ENCODE measurements around the gene TRAF1. TPM values are rescaled to one million over a fixed set of nuclear protein-coding genes. Genes with fewer than 3 reads are reported as not detected.

Gene TRAF1
- total and polyA plus RNA-seq, 12 donors = 1.1 to 6.7 (median 2.0) TPM

GRCh38 chr9:120970244-120970643, 43.6 kb upstream of the TRAF1 start:
- H3K36me3 ChIP-seq = no peaks in the 10 kb centered on the region
- no peaks in the 10 kb centered on the region for H3K9me3 ChIP-seq
- peaks cover 0 to 12% (median 0%) of the 10 kb centered on the region in 9 donors for H3K4me1 ChIP-seq
- no peak overlapping the region for H3K4me3 ChIP-seq
- 93% methylated on average over 3 of the region's 3 CpGs for WGBS, 2 donors
- H3K27me3 ChIP-seq = no peaks in the 10 kb centered on the region
- intact Hi-C loops (cut with DNase I) = loop anchor here in 1 of 10 donors (10.0 kb wide), 1 partner anchor 435 kb away; no protein-coding TSS in a partner anchor
- ATAC-seq = no peak
- DNase-seq = no peak
- H3K27ac ChIP-seq = no peak overlapping the region
- TF ChIP-seq CTCF (IDR thresholded peaks at IDR 0.05) = no peak

GRCh38 chr9:120966013-120966369, 39.4 kb upstream of the TRAF1 start:
- DNase-seq (no peak), ATAC-seq (peak in 3 of 8 donors; percentile 55 to 81 (median 72))
- H3K27me3 ChIP-seq = no peaks in the 10 kb centered on the region
- WGBS, 2 donors = 66 to 82% methylated on average over 3 of the region's 3 CpGs
- TF ChIP-seq CTCF (IDR thresholded peaks at IDR 0.05) = no peak
- no peaks in the 10 kb centered on the region for H3K9me3 ChIP-seq
- H3K4me3 ChIP-seq = no peak overlapping the region
- intact Hi-C loops (cut with DNase I) = no loop called here
- H3K36me3 ChIP-seq = peaks cover 0 to 17% (median 0%) of the 10 kb centered on the region in 9 donors
- H3K4me1 ChIP-seq = peaks cover 0 to 5% (median 0%) of the 10 kb centered on the region in 9 donors
- peak overlapping the region in 5 of 10 donors; percentile 29 to 46 (median 41) for H3K27ac ChIP-seq

GRCh38 chr9:120965344-120966012, 38.9 kb upstream of the TRAF1 start:
- Histone ChIP-seq H3K27me3 (no peaks in the 10 kb centered on the region), H3K9me3 (no peaks in the 10 kb centered on the region), H3K4me3 (no peak overlapping the region), H3K4me1 (peaks cover 0 to 5% (median 0%) of the 10 kb centered on the region in 9 donors), H3K27ac (peak overlapping the region in 5 of 10 donors; percentile 29 to 46 (median 41)), H3K36me3 (peaks cover 0 to 19% (median 0%) of the 10 kb centered on the region in 9 donors)
- intact Hi-C loops (cut with DNase I) = no loop called here
- TF ChIP-seq CTCF (IDR thresholded peaks at IDR 0.05) = no peak
- ATAC-seq (peak in 5 of 8 donors; percentile 28 to 80 (median 61)), DNase-seq (peak in 1 of 2 donors; percentile 19)
- 75 to 81% methylated on average over 4 of the region's 4 CpGs for WGBS, 2 donors

- WGBS, 2 donors = 97 to 98% methylated on average over 3 of the region's 3 CpGs
- no peak for TF ChIP-seq CTCF (IDR thresholded peaks at IDR 0.05)
- ATAC-seq (no peak), DNase-seq (no peak)
- Histone ChIP-seq H3K4me1 (peaks cover 0 to 5% (median 0%) of the 10 kb centered on the region in 9 donors), H3K27me3 (no peaks in the 10 kb centered on the region), H3K27ac (no peak overlapping the region), H3K9me3 (no peaks in the 10 kb centered on the region), H3K36me3 (peaks cover 0 to 19% (median 0%) of the 10 kb centered on the region in 9 donors), H3K4me3 (no peak overlapping the region)
- intact Hi-C loops (cut with DNase I) = no loop called here
Observed at GRCh38 chr9:120961936-120962335, 35.3 kb upstream of the TRAF1 start.
